GM10266 (cell line): ENCODE results near the gene HLA-A.
A peak's percentile ranks its signal among the peaks of the same experiment; 100 is the strongest.
"Not testable (repeated sequence)": the region's sequence is repeated elsewhere in the genome, so short reads cannot be mapped to it uniquely, and the experiment has no call there.

Experiments used
- DNase-seq: peaks from one replicate; pipeline ENCODE4 v3.0.0; 2012; ENCODE audit errors: extremely low spot score
- TF ChIP-seq, protein P1 (sequence below): IDR thresholded peaks from 2 replicates; pipeline ENCODE4 v1.5.1; 2012; ENCODE audit warnings: mild to moderate bottlenecking, low read depth; ENCODE audit not compliant: control insufficient read depth, insufficient read depth; ENCODE audit errors: missing control alignments

Gene HLA-A

DNA sequence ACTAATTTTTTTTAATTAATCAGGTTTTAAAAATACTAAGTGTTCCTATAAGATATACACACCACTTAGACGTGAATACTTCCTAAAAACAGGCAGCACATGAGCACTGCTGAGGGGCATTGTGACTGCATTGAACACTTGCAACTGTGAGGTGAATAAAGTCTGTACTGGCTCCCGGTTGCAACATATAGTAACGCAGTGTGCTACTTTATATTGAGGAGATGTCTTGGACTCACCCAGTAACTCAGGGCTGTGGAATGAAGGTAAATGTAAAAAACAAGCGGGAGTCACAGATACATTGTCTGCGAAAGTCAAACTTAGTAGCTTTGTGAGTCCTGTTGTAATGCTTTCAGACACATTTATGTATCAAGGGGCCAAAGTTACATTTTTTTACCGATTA lies 17.0 kb upstream of the HLA-A start:
- DNase-seq, result no peak
- TF ChIP-seq, protein P1, sequence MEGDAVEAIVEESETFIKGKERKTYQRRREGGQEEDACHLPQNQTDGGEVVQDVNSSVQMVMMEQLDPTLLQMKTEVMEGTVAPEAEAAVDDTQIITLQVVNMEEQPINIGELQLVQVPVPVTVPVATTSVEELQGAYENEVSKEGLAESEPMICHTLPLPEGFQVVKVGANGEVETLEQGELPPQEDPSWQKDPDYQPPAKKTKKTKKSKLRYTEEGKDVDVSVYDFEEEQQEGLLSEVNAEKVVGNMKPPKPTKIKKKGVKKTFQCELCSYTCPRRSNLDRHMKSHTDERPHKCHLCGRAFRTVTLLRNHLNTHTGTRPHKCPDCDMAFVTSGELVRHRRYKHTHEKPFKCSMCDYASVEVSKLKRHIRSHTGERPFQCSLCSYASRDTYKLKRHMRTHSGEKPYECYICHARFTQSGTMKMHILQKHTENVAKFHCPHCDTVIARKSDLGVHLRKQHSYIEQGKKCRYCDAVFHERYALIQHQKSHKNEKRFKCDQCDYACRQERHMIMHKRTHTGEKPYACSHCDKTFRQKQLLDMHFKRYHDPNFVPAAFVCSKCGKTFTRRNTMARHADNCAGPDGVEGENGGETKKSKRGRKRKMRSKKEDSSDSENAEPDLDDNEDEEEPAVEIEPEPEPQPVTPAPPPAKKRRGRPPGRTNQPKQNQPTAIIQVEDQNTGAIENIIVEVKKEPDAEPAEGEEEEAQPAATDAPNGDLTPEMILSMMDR, result no peak

- peak; percentile 29 for DNase-seq
- TF ChIP-seq, protein P1, result no peak
Measured at GRCh38 chr6:29925727-29926412, 16.5 kb upstream of the HLA-A start.

DNA sequence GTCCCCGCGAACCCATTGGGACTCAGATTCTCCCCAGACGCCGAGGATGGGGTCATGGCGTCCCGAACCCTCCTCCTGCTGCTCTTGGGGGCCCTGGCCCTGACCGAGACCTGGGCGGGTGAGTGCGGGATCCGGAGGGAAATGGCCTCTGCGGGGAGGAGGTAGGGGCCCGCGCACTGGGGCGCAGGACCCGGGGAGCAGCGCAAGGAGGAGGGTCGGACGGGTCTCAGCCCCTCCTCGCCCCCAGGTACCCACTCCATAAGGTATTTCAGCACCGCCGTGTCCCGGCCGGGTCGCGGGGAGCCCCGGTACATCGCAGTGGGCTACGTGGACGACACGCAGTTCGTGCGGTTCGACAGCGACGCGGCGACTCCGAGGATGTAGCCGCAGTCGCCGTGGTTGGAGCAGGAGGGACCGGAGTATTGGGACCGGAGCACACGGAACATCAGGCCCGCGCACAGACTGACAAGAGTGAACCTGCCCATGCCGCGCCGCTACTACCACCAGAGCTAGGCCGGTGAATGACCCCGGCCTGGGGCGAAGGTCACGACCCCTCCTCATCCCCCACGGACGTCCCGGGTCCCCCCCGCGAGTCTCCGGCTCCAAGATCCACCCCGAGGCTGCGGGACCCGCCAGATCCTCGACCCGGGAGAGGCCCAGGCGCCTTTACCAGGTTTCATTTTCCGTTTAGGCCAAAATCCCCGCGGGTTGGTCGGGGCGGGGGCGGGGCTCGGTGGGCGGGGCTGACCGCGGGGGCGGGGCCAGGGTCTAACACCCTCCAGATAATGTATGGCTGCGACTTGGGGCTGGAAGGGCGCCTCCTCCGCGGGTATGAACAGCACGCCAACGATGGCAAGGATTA lies 15.7 kb upstream of the HLA-A start:
- DNase-seq, result peak; percentile 80
- TF ChIP-seq, protein P1, result peak; percentile 9

DNA sequence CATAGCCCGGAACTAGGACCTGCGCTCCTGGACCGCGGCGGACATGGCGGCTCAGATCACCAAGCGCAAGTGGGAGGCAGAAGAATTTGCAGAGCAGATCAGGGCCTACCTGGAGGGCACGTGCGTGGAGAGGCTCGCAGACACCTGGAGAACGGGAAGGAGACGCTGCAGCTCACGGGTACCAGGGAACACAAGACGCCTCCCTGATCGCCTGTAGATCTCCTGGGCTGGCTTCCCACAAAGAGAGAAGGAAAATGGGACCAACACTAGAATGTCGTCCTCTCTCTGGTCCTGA lies 15.1 kb upstream of the HLA-A start:
- TF ChIP-seq, protein P1, result no peak
- DNase-seq, result no peak

GRCh38 chr6:29927841-29928388 lies 14.4 kb upstream of the HLA-A start:
- TF ChIP-seq, protein P1, result no peak
- no peak for DNase-seq

- not testable (repeated sequence) for DNase-seq
Measured at GRCh38 chr6:29930047-29930446, 12.3 kb upstream of the HLA-A start.

GRCh38 chr6:29933955-29934354 lies 8.4 kb upstream of the HLA-A start:
- TF ChIP-seq, protein P1, result no peak
- no peak for DNase-seq
